Mesendoderm (in vitro differentiated cells): Measurements from ENCODE around the gene GALNT9.
"Not testable (repeated sequence)": the region's sequence is repeated elsewhere in the genome, so short reads cannot be mapped to it uniquely, and the experiment has no call there.

Source experiments
- DNase-seq: peaks from one replicate; pipeline ENCODE4 v3.0.0; 2013
- H2AK5ac ChIP-seq: 2 replicates; pipeline ENCODE4 v1.6.1; 2013; ENCODE audit warnings: low read length, inconsistent platforms
- H2BK120ac ChIP-seq: 2 replicates; pipeline ENCODE4 v1.6.1; 2013; ENCODE audit warnings: low read depth, mild to moderate bottlenecking, low read length, moderate library complexity, mixed read lengths
- H2BK15ac ChIP-seq: replicated peaks from 2 replicates; pipeline ENCODE4 v1.6.1; 2013; ENCODE audit warnings: low read depth, mild to moderate bottlenecking, moderate library complexity
- H2BK5ac ChIP-seq: 2 replicates; pipeline ENCODE4 v1.6.1; 2013; ENCODE audit warnings: low read length, inconsistent platforms
- H3K18ac ChIP-seq: 2 replicates; pipeline ENCODE4 v1.6.1; 2013; ENCODE audit warnings: mild to moderate bottlenecking, low read length, mixed read lengths
- H3K23ac ChIP-seq: one replicate; pipeline ENCODE4 v1.6.1; 2013; ENCODE audit warnings: low read length
- H3K27ac ChIP-seq: 2 replicates; pipeline ENCODE4 v1.5.1; 2013; ENCODE audit warnings: low read depth, mild to moderate bottlenecking, inconsistent platforms, low read length, moderate library complexity
- H3K27me3 ChIP-seq: 2 replicates; pipeline ENCODE4 v1.6.1; 2013; ENCODE audit warnings: low read length, control low read depth, mild to moderate bottlenecking, inconsistent platforms; ENCODE audit not compliant: insufficient read depth, poor library complexity
- H3K36me3 ChIP-seq: 2 replicates; pipeline ENCODE4 v1.6.1; 2013; ENCODE audit warnings: low read length, inconsistent platforms; ENCODE audit not compliant: control insufficient read depth, insufficient read depth
- H3K4ac ChIP-seq: one replicate; pipeline ENCODE4 v1.6.1; 2013; ENCODE audit warnings: low read depth, mild to moderate bottlenecking, low read length, moderate library complexity
- H3K4me1 ChIP-seq: 2 replicates; pipeline ENCODE4 v1.6.1; 2013; ENCODE audit warnings: low read depth, low read length, inconsistent platforms; ENCODE audit not compliant: control insufficient read depth
- H3K4me2 ChIP-seq: 2 replicates; pipeline ENCODE4 v1.6.1; 2013; ENCODE audit warnings: low read length
- H3K4me3 ChIP-seq: 2 replicates; pipeline ENCODE4 v1.5.1; 2013; ENCODE audit warnings: mild to moderate bottlenecking, low read length
- H3K56ac ChIP-seq: one replicate; pipeline ENCODE4 v1.6.1; 2013; ENCODE audit warnings: low read length
- H3K79me1 ChIP-seq: 2 replicates; pipeline ENCODE4 v1.6.1; 2013; ENCODE audit warnings: low read length, inconsistent platforms
- H3K79me2 ChIP-seq: 2 replicates; pipeline ENCODE4 v1.6.1; 2013; ENCODE audit warnings: mild to moderate bottlenecking, low read length; ENCODE audit not compliant: control insufficient read depth, insufficient read depth
- H3K9ac ChIP-seq: 2 replicates; pipeline ENCODE4 v1.6.1; 2013; ENCODE audit warnings: low read length, inconsistent platforms
- H4K5ac ChIP-seq: one replicate; pipeline ENCODE4 v1.6.1; 2013; ENCODE audit warnings: low read length
- H4K8ac ChIP-seq: one replicate; pipeline ENCODE4 v1.6.1; 2013; ENCODE audit warnings: low read depth, mild to moderate bottlenecking, control low read depth, low read length, moderate library complexity
- WGBS: extraction: QIAGEN DNeasy Blood & Tissue Kit; methylation state at CpG from one replicate; pipeline ENCODE4 v1.1.7; 2013; ENCODE audit warnings: low lambda C conversion rate, missing lambda C conversion rate; ENCODE audit not compliant: insufficient coverage; ENCODE audit errors: extremely low coverage; 5-methylcytosine and 5-hydroxymethylcytosine counted together

The GALNT9 gene

GRCh38 chr12:132267873-132268272, 61.5 kb downstream of the GALNT9 start:
- Histone ChIP-seq H3K18ac (no peak overlapping the region), H4K8ac (no peak overlapping the region), H3K79me2 (no peaks in the 10 kb centered on the region), H3K4ac (no peak overlapping the region), H2BK15ac (no peak overlapping the region), H2BK5ac (no peak overlapping the region), H3K4me2 (no peak overlapping the region), H3K4me3 (no peak overlapping the region), H2BK120ac (no peak overlapping the region), H3K79me1 (no peaks in the 10 kb centered on the region), H3K27ac (no peak overlapping the region), H3K27me3 (no peaks in the 10 kb centered on the region), H3K36me3 (no peaks in the 10 kb centered on the region), H4K5ac (no peak overlapping the region), H3K9ac (no peak overlapping the region), H2AK5ac (no peak overlapping the region), H3K56ac (no peak overlapping the region), H3K23ac (no peak overlapping the region), H3K4me1 (no peaks in the 10 kb centered on the region)
- DNase-seq: no peak
- WGBS: 100% methylated on average over 2 of the region's 10 CpGs

GRCh38 chr12:132266802-132267201, 62.6 kb downstream of the GALNT9 start:
- Histone ChIP-seq H3K4me3 (no peak overlapping the region), H3K4me1 (no peaks in the 10 kb centered on the region), H2BK15ac (no peak overlapping the region), H3K36me3 (no peaks in the 10 kb centered on the region), H2AK5ac (no peak overlapping the region), H2BK5ac (no peak overlapping the region), H3K18ac (no peak overlapping the region), H2BK120ac (no peak overlapping the region), H3K27me3 (no peaks in the 10 kb centered on the region), H3K27ac (no peak overlapping the region), H3K9ac (no peak overlapping the region), H3K23ac (no peak overlapping the region), H3K79me2 (no peaks in the 10 kb centered on the region), H4K8ac (no peak overlapping the region), H3K56ac (no peak overlapping the region), H3K79me1 (no peaks in the 10 kb centered on the region), H4K5ac (no peak overlapping the region), H3K4ac (no peak overlapping the region), H3K4me2 (no peak overlapping the region)
- no CpG with 5 or more reads among the region's 18 CpGs for WGBS
- DNase-seq: no peak

- no peak overlapping the region for H3K4ac ChIP-seq
- H3K79me2 ChIP-seq: no peaks in the 10 kb centered on the region
- H3K27ac ChIP-seq: no peak overlapping the region
- H3K23ac ChIP-seq: no peak overlapping the region
- no peaks in the 10 kb centered on the region for H3K79me1 ChIP-seq
- H3K56ac ChIP-seq: no peak overlapping the region
- no peak overlapping the region for H3K4me2 ChIP-seq
- H2BK120ac ChIP-seq: no peak overlapping the region
- H2BK15ac ChIP-seq: no peak overlapping the region
- no peak for DNase-seq
- no peaks in the 10 kb centered on the region for H3K4me1 ChIP-seq
- H3K18ac ChIP-seq: no peak overlapping the region
- no peaks in the 10 kb centered on the region for H3K27me3 ChIP-seq
- no peak overlapping the region for H3K4me3 ChIP-seq
- no peak overlapping the region for H3K9ac ChIP-seq
- no peak overlapping the region for H4K8ac ChIP-seq
- no peak overlapping the region for H4K5ac ChIP-seq
- H2AK5ac ChIP-seq: no peak overlapping the region
- no peak overlapping the region for H2BK5ac ChIP-seq
- H3K36me3 ChIP-seq: no peaks in the 10 kb centered on the region
- no CpG with 5 or more reads among the region's 9 CpGs for WGBS
Measured at GRCh38 chr12:132266370-132266769, 63.0 kb downstream of the GALNT9 start.

GRCh38 chr12:132265822-132266221, 63.6 kb downstream of the GALNT9 start:
- H2AK5ac ChIP-seq, H3K9ac ChIP-seq, DNase-seq, H3K79me1 ChIP-seq, H3K36me3 ChIP-seq, H2BK120ac ChIP-seq, H3K4me3 ChIP-seq, H3K56ac ChIP-seq, H3K23ac ChIP-seq, H4K8ac ChIP-seq, H2BK15ac ChIP-seq, H3K18ac ChIP-seq, H3K4me1 ChIP-seq, H2BK5ac ChIP-seq, H3K79me2 ChIP-seq, H3K27me3 ChIP-seq, H3K4me2 ChIP-seq, H3K4ac ChIP-seq, H4K5ac ChIP-seq, H3K27ac ChIP-seq: not testable (repeated sequence)
- WGBS: no CpG with 5 or more reads among the region's 27 CpGs

GRCh38 chr12:132265056-132265800, 64.2 kb downstream of the GALNT9 start:
- Histone ChIP-seq H3K4me3 (no peak overlapping the region), H3K56ac (no peak overlapping the region), H4K8ac (no peak overlapping the region), H4K5ac (no peak overlapping the region), H3K4me1 (no peaks in the 10 kb centered on the region), H3K4ac (no peak overlapping the region), H2BK5ac (no peak overlapping the region), H3K23ac (no peak overlapping the region), H2BK120ac (no peak overlapping the region), H3K79me1 (no peaks in the 10 kb centered on the region), H3K18ac (no peak overlapping the region), H3K27ac (no peak overlapping the region), H3K36me3 (no peaks in the 10 kb centered on the region), H2BK15ac (no peak overlapping the region), H3K79me2 (no peaks in the 10 kb centered on the region), H3K27me3 (no peaks in the 10 kb centered on the region), H3K4me2 (no peak overlapping the region), H3K9ac (no peak overlapping the region), H2AK5ac (no peak overlapping the region)
- DNase-seq: no peak
- WGBS: no CpG with 5 or more reads among the region's 25 CpGs
